Stomach (tissue), 9 donors: ENCODE data around the gene SKI. TPM values are rescaled to one million over a fixed set of nuclear protein-coding genes. Genes with fewer than 3 reads are reported as not detected.

Source experiments
- DNase-seq, 2 donors: peaks; one replicate each; pipeline versions ENCODE4 v3.0.0 to v3.0.0-alpha.2; 2013 to 2019
- H3K27ac ChIP-seq, 5 donors: fragments of 200-600 bp in 4 of 5; sonication (generic) in 4 of 5; one replicate each; pipeline ENCODE4 v1.5.1; 2013 to 2019; ENCODE audit warnings: mild to moderate bottlenecking in 1 of 5, moderate library complexity in 1 of 5
- H3K27me3 ChIP-seq, 3 donors: fragments of 200-600 bp; sonication (generic); one replicate each; pipeline ENCODE4 v1.5.1; 2017 to 2019; ENCODE audit warnings: mixed run types in 1 of 3
- H3K36me3 ChIP-seq, 4 donors: fragments of 200-600 bp; sonication (generic); 1 replicate in 3 of 4; 2 replicates in 1 of 4; pipeline ENCODE4 v1.5.1; 2016 to 2019
- H3K4me1 ChIP-seq, 4 donors: fragments of 200-600 bp; sonication (generic); one replicate each; pipeline ENCODE4 v1.5.1; 2016 to 2019
- H3K4me3 ChIP-seq, 4 donors: fragments of 200-600 bp; sonication (generic) in 3 of 4; one replicate each; pipeline ENCODE4 v1.5.1; 2016 to 2019; ENCODE audit warnings: mild to moderate bottlenecking in 1 of 4
- H3K9me3 ChIP-seq, 4 donors: fragments of 200-600 bp; sonication (generic); one replicate each; pipeline ENCODE4 v1.5.1; 2016 to 2019
- CTCF ChIP-seq, 7 experiments: fragments of 450-650 bp in 4 of 7; fragments of 200-600 bp in 3 of 7; sonication (generic) in 3 of 7; IDR thresholded peaks; one replicate each; pipeline ENCODE4 v1.5.1; 2016 to 2019; ENCODE audit warnings: antibody characterized with exemption in 7 of 7, control low read depth in 2 of 7, mild to moderate bottlenecking in 1 of 7
- EP300 ChIP-seq: sonication (generic); formaldehyde crosslinking; IDR thresholded peaks from one replicate; pipeline ENCODE4 v1.6.1; 2017; ENCODE audit warnings: antibody characterized with exemption
- POLR2A ChIP-seq, 4 donors: fragments of 450-650 bp; IDR thresholded peaks; one replicate each; pipeline ENCODE4 v1.6.1; 2016; ENCODE audit warnings: antibody characterized with exemption in 4 of 4, control low read depth in 2 of 4, mild to moderate bottlenecking in 1 of 4, moderate library complexity in 1 of 4
- POLR2AphosphoS5 ChIP-seq, 3 donors: sonication (generic); formaldehyde crosslinking; IDR thresholded peaks; one replicate each; pipeline ENCODE4 v1.6.1; 2016; ENCODE audit warnings: antibody characterized with exemption in 3 of 3
- WGBS, 5 donors: extraction: QIAGEN DNeasy Blood & Tissue Kit in 3 of 5; methylation state at CpG; one replicate each; pipeline versions ENCODE4 v1.1.5 to v1.1.7; 2013 to 2018; 5-methylcytosine and 5-hydroxymethylcytosine counted together
- intact Hi-C: fragments of 100-400 bp; cut with DNase I; formaldehyde crosslinking; loops from one replicate; pipeline ENCODE4 v1.15.1; 2023; ENCODE audit warnings: low total_unique reads
- polyA plus RNA-seq, 3 donors: library from polyadenylated mRNA; stranded (reverse); fragments of 200-250 nt; gene quantifications; one replicate each; pipeline ENCODE4 v1.2.3, GENCODE V29; 2013
- total RNA-seq, 5 donors: library from RNA; depleted of rRNA; stranded (reverse); fragments of >200 nt; gene quantifications; one replicate each; pipeline versions ENCODE4 v1.1.0 to v1.2.3, GENCODE V29; 2014 to 2016
- donor health status: healthy with polysubstance abuse.
- donor health status: Bipolar disorder and iron deficiency.
- donor health status: healthy.

The SKI gene
- total and polyA plus RNA-seq, 8 donors: 7.4 to 84.0 (median 21.0) TPM

GRCh38 chr1:2197707-2198165 is 30.4 kb upstream of the SKI start:
- peak overlapping the region in 4 of 5 donors; percentile 43 to 98 (median 92) for H3K27ac ChIP-seq
- H3K27me3 ChIP-seq: no peaks in the 10 kb centered on the region
- no peak overlapping the region for H3K4me3 ChIP-seq
- peaks cover 48 to 66% (median 61%) of the 10 kb centered on the region in 4 donors for H3K4me1 ChIP-seq
- WGBS, 5 donors: 71 to 83% (median 75%) methylated on average over 8 to 10 of the region's 10 CpGs
- no peaks in the 10 kb centered on the region for H3K9me3 ChIP-seq
- intact Hi-C loops: loop anchor here (5.0 kb wide), 1 partner anchor 185 kb away; no protein-coding TSS in a partner anchor
- no peaks in the 10 kb centered on the region for H3K36me3 ChIP-seq
- DNase-seq: no peak
- no peak for TF ChIP-seq POLR2AphosphoS5 (IDR thresholded peaks at IDR 0.05)
- no peak for TF ChIP-seq EP300
- no peak for TF ChIP-seq CTCF (IDR thresholded peaks at IDR 0.05)
- no peak for TF ChIP-seq POLR2A (IDR thresholded peaks at IDR 0.05)

- Histone ChIP-seq H3K27me3 (no peaks in the 10 kb centered on the region), H3K9me3 (no peaks in the 10 kb centered on the region), H3K36me3 (no peaks in the 10 kb centered on the region), H3K4me1 (peaks cover 43 to 65% (median 59%) of the 10 kb centered on the region in 4 donors), H3K27ac (peak overlapping the region; percentile 81 to 98 (median 91)), H3K4me3 (peak overlapping the region in 2 of 4 donors; percentile 49 to 50)
- 39 to 51% (median 43%) methylated on average over 7 to 11 of the region's 11 CpGs for WGBS, 5 donors
- intact Hi-C loops: loop anchor here (5.0 kb wide), 1 partner anchor 184 kb away; no protein-coding TSS in a partner anchor
- DNase-seq: peak in 1 of 2 donors; percentile 86
- no peak for TF ChIP-seq EP300
- TF ChIP-seq POLR2AphosphoS5 (IDR thresholded peaks at IDR 0.05): peak in 2 of 3 donors; percentile 29 to 54
These were observed 29.5 kb upstream of the SKI start for GRCh38 chr1:2198571-2198970.

GRCh38 chr1:2199042-2199810 is 28.9 kb upstream of the SKI start:
- H3K27me3 ChIP-seq: no peaks in the 10 kb centered on the region
- 1 to 9% (median 6%) methylated on average over 19 to 24 of the region's 24 CpGs for WGBS, 5 donors
- no peaks in the 10 kb centered on the region for H3K36me3 ChIP-seq
- TF ChIP-seq CTCF (IDR thresholded peaks at IDR 0.05) (no peak), POLR2A (IDR thresholded peaks at IDR 0.05) (peak in 1 of 4 donors; percentile 57), EP300 (no peak), POLR2AphosphoS5 (IDR thresholded peaks at IDR 0.05) (peak; percentile 48 to 90 (median 81))
- peak overlapping the region; percentile 37 to 50 (median 44) for H3K4me3 ChIP-seq
- H3K4me1 ChIP-seq: peaks cover 44 to 65% (median 60%) of the 10 kb centered on the region in 4 donors
- intact Hi-C loops: loop anchor here (5.0 kb wide), 1 partner anchor 183 kb away; no protein-coding TSS in a partner anchor
- H3K27ac ChIP-seq: peak overlapping the region; percentile 81 to 98 (median 91)
- peak; percentile 88 to 97 for DNase-seq
- H3K9me3 ChIP-seq: no peaks in the 10 kb centered on the region

GRCh38 chr1:2200308-2200943 is 27.7 kb upstream of the SKI start:
- Histone ChIP-seq H3K4me1 (peaks cover 46 to 66% (median 61%) of the 10 kb centered on the region in 4 donors), H3K36me3 (no peaks in the 10 kb centered on the region), H3K27me3 (no peaks in the 10 kb centered on the region), H3K27ac (peak overlapping the region in 3 of 5 donors; percentile 4 to 81 (median 16)), H3K4me3 (peak overlapping the region in 1 of 4 donors; percentile 37), H3K9me3 (no peaks in the 10 kb centered on the region)
- TF ChIP-seq EP300: no peak
- 63 to 83% (median 71%) methylated on average over 19 to 21 of the region's 21 CpGs for WGBS, 5 donors
- no peak for DNase-seq
- intact Hi-C loops: loop anchor here (10.0 kb wide), 1 partner anchor 104 kb away; no protein-coding TSS in a partner anchor

- H3K27ac ChIP-seq: no peak overlapping the region
- no peak overlapping the region for H3K4me3 ChIP-seq
- no peak for DNase-seq
- H3K27me3 ChIP-seq: no peaks in the 10 kb centered on the region
- intact Hi-C loops: loop anchor here (10.0 kb wide), 1 partner anchor 104 kb away; no protein-coding TSS in a partner anchor
- peaks cover 46 to 66% (median 61%) of the 10 kb centered on the region in 4 donors for H3K4me1 ChIP-seq
- no peak for TF ChIP-seq EP300
- TF ChIP-seq CTCF (IDR thresholded peaks at IDR 0.05): no peak
- TF ChIP-seq POLR2A (IDR thresholded peaks at IDR 0.05): no peak
- no peak for TF ChIP-seq POLR2AphosphoS5 (IDR thresholded peaks at IDR 0.05)
- 90 to 98% (median 93%) methylated on average over 11 to 14 of the region's 14 CpGs for WGBS, 5 donors
- no peaks in the 10 kb centered on the region for H3K36me3 ChIP-seq
- H3K9me3 ChIP-seq: no peaks in the 10 kb centered on the region
These were observed 27.1 kb upstream of the SKI start for GRCh38 chr1:2201062-2201461.
